GM23248 (cell line): ENCODE measurements around the gene ABHD14A. TPM values are rescaled to one million over a fixed set of nuclear protein-coding genes. Genes with fewer than 3 reads are reported as not detected.
A peak's percentile ranks its signal among the peaks of the same experiment; 100 is the strongest.

Experiments used
- DNase-seq: peaks from one replicate; pipeline ENCODE4 v3.0.0-alpha.2; 2015
- H2AFZ ChIP-seq: fragments of 200-600 bp; sonication (generic); 2 replicates; pipeline ENCODE4 v1.6.1; 2016; ENCODE audit warnings: antibody characterized with exemption
- H3F3A ChIP-seq: fragments of 200-600 bp; sonication (generic); 2 replicates; pipeline ENCODE4 v1.6.1; 2016; ENCODE audit warnings: mild to moderate bottlenecking, antibody characterized with exemption, mixed run types; ENCODE audit not compliant: insufficient read depth
- H3K27ac ChIP-seq: fragments of 200-600 bp; sonication (generic); 2 replicates; pipeline ENCODE4 v1.5.1; 2016; ENCODE audit warnings: mild to moderate bottlenecking
- H3K27me3 ChIP-seq: fragments of 200-600 bp; sonication (generic); replicated peaks from 2 replicates; pipeline ENCODE4 v1.6.1; 2016; ENCODE audit warnings: mild to moderate bottlenecking; ENCODE audit not compliant: insufficient read depth
- H3K36me3 ChIP-seq: fragments of 200-600 bp; sonication (generic); 2 replicates; pipeline ENCODE4 v1.6.1; 2016; ENCODE audit warnings: low read depth, mild to moderate bottlenecking
- H3K4me1 ChIP-seq: fragments of 200-600 bp; sonication (generic); 2 replicates; pipeline ENCODE4 v1.6.1; 2016; ENCODE audit warnings: mild to moderate bottlenecking; ENCODE audit not compliant: insufficient read depth
- H3K4me2 ChIP-seq: fragments of 200-600 bp; sonication (generic); one replicate; pipeline ENCODE4 v1.6.1; 2016; ENCODE audit warnings: mild to moderate bottlenecking; ENCODE audit not compliant: unreplicated experiment
- H3K4me3 ChIP-seq: fragments of 200-600 bp; sonication (generic); 2 replicates; pipeline ENCODE4 v1.5.1; 2016; ENCODE audit warnings: mild to moderate bottlenecking
- H3K79me2 ChIP-seq: fragments of 200-600 bp; sonication (generic); 2 replicates; pipeline ENCODE4 v1.6.1; 2016; ENCODE audit warnings: mild to moderate bottlenecking; ENCODE audit not compliant: insufficient read depth
- H3K9ac ChIP-seq: fragments of 200-600 bp; sonication (generic); 2 replicates; pipeline ENCODE4 v1.6.1; 2016; ENCODE audit warnings: mild to moderate bottlenecking
- H3K9me2 ChIP-seq: fragments of 200-600 bp; sonication (generic); 2 replicates; pipeline ENCODE4 v1.6.1; 2016; ENCODE audit warnings: mixed run types, mild to moderate bottlenecking, moderate library complexity; ENCODE audit not compliant: insufficient read depth
- H3K9me3 ChIP-seq: fragments of 200-600 bp; sonication (generic); one replicate; pipeline ENCODE4 v1.6.1; 2017; ENCODE audit warnings: low read depth
- H4K20me1 ChIP-seq: fragments of 200-600 bp; sonication (generic); 2 replicates; pipeline ENCODE4 v1.6.0; 2016; ENCODE audit not compliant: insufficient read depth
- EZH2 ChIP-seq: fragments of 200-600 bp; sonication (generic); IDR thresholded peaks from 2 replicates; pipeline ENCODE4 v1.6.1; 2018; ENCODE audit warnings: antibody characterized with exemption, mild to moderate bottlenecking; ENCODE audit not compliant: insufficient read depth, poor library complexity, severe bottlenecking
- EZH2phosphoT487 ChIP-seq: fragments of 200-600 bp; sonication (generic); IDR thresholded peaks from 2 replicates; pipeline ENCODE4 v1.6.1; 2018; ENCODE audit warnings: antibody characterized with exemption, moderate library complexity, mild to moderate bottlenecking, low read depth; ENCODE audit not compliant: insufficient read depth
- WGBS, 2 experiments: methylation state at CpG; one replicate each; pipeline ENCODE4 v1.1.6; 2015 to 2017; ENCODE audit warnings: low lambda C conversion rate in 2 of 2, low coverage in 1 of 2; ENCODE audit errors: missing lambda C conversion rate in 2 of 2; 5-methylcytosine and 5-hydroxymethylcytosine counted together
- in situ Hi-C: fragments of 300-500 bp; cut with MboI; formaldehyde crosslinking; loops from 2 replicates; pipeline ENCODE4 v1.15.0; 2020
- polyA plus RNA-seq: library from polyadenylated mRNA; unstranded; fragments of >200 nt; fragmentation: Nextera tagmentation; extraction: Ambion mirVana; gene quantifications from 2 replicates; pipeline ENCODE4 v1.2.1, GENCODE V29; 2016
- total RNA-seq: library from RNA; depleted of rRNA; stranded (reverse); fragments of >200 nt; shearing (Covaris generic); gene quantifications from 2 replicates; pipeline ENCODE4 v1.2.3, GENCODE V29; 2014

ABHD14A gene
- total and polyA plus RNA-seq, 2 experiments from 2014 or later = 35.5 to 37.9 TPM

DNA sequence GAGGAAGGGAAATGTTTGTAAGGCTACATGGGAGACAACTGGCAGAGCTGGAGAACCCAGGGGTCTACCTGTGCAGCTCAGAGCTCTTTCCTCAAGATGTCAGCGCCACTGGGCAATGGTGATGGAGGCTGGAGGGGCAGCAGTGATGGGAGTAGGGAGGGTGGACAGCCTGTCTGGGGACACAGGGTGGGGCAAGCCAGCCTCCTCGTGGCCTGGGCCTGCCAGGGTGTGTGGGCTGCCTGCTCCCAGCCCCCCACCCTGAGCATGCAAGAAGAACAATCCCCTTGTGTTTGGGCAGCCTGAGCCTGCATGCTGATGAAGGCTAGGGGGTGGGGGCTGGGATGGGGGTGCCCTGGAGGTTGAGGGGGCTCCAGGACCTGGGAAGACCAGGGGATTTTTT lies 8.8 kb upstream of the ABHD14A start:
- TF ChIP-seq EZH2 (no peak), EZH2phosphoT487 (no peak)
- Histone ChIP-seq H3K4me2 (peak overlapping the region; percentile 95), H3K27me3 (no peaks in the 10 kb centered on the region), H3K79me2 (peaks cover 26% of the 10 kb centered on the region; the same call in 1 of the 2 replicates), H3K27ac (no peak overlapping the region), H3K9me2 (no peaks in the 10 kb centered on the region), H4K20me1 (no peaks in the 10 kb centered on the region), H3F3A (peaks cover 8% of the 10 kb centered on the region), H3K36me3 (no peaks in the 10 kb centered on the region), H3K9me3 (no peaks in the 10 kb centered on the region), H3K9ac (no peak overlapping the region), H3K4me3 (peak overlapping the region; percentile 87; the same call in 1 of the 2 replicates), H3K4me1 (0 out of 2 replicates have a peak, but pooled peaks cover 6% of the 10 kb centered on the region), H2AFZ (no peak overlapping the region)
- in situ Hi-C loops = no loop called here
- 52 to 60% methylated on average over 2 of the region's 2 CpGs for WGBS, 2 experiments
- DNase-seq = no peak

DNA sequence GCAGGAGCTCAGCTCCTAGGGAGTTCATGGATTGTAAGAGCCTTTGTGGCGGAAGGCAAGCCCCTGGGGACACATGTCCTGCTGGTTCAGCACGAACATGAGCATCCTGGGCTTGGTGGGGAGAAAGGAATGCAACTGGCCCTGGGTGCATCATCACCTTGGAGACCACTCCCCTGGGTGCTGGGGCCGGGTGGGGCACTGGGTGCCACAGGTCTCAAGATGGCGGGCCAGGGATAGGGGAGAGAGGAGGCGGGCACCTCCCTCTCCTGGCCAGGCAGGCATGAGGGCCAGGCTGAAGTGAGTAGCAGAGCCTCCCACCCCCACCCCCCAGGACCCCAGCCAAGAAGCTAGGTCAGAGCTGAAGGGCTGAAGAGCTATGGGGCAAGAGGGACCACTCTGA lies 8.4 kb upstream of the ABHD14A start:
- H3F3A ChIP-seq = peaks cover 8% of the 10 kb centered on the region
- TF ChIP-seq EZH2 (no peak), EZH2phosphoT487 (no peak)
- peak overlapping the region; percentile 95 for H3K4me2 ChIP-seq
- H3K79me2 ChIP-seq = peaks cover 26% of the 10 kb centered on the region; the same call in 1 of the 2 replicates
- H3K27ac ChIP-seq = no peak overlapping the region
- 69 to 73% methylated on average over 4 to 5 of the region's 5 CpGs for WGBS, 2 experiments
- in situ Hi-C loops = no loop called here
- no peaks in the 10 kb centered on the region for H3K9me2 ChIP-seq
- H4K20me1 ChIP-seq = no peaks in the 10 kb centered on the region
- H3K4me1 ChIP-seq = 0 out of 2 replicates have a peak, but pooled peaks cover 6% of the 10 kb centered on the region
- no peak overlapping the region for H2AFZ ChIP-seq
- DNase-seq = no peak
- H3K36me3 ChIP-seq = no peaks in the 10 kb centered on the region
- no peaks in the 10 kb centered on the region for H3K9me3 ChIP-seq
- H3K9ac ChIP-seq = peak overlapping the region; percentile 84
- H3K4me3 ChIP-seq = peak overlapping the region; percentile 87
- no peaks in the 10 kb centered on the region for H3K27me3 ChIP-seq

DNA sequence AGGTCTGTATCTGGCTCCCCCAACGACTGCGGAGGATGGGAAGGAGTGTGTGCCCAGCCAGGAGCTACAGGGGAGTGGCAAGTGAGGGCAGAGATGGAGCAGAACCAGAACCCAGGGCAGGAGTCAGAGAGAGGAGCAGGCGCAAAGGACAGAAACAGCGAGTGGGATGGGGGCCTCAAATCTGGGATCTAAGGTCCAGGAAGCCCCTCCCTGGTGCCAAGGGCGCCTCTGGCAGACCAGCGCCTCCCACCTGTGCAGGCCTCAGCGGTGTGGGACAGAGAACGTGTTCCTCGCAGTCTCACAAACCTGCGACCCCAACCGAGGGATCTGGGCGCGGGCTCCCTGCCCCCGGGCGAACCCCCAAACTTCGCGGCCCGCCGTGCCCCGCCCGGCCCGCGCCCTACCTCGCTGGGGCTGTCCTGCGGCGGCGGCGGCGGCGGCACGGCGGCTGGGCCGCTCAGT lies 7.9 kb upstream of the ABHD14A start:
- H3K4me1 ChIP-seq = 0 out of 2 replicates have a peak, but pooled peaks cover 6% of the 10 kb centered on the region
- peak overlapping the region; percentile 87 for H3K4me3 ChIP-seq
- in situ Hi-C loops = no loop called here
- no peak overlapping the region for H3K27ac ChIP-seq
- H3K9me2 ChIP-seq = no peaks in the 10 kb centered on the region
- H3K4me2 ChIP-seq = peak overlapping the region; percentile 95
- no peaks in the 10 kb centered on the region for H3K36me3 ChIP-seq
- peak overlapping the region; percentile 84 for H3K9ac ChIP-seq
- H3K79me2 ChIP-seq = peaks cover 27% of the 10 kb centered on the region
- 8 to 12% methylated on average over 16 to 33 of the region's 33 CpGs for WGBS, 2 experiments
- H3K27me3 ChIP-seq = no peaks in the 10 kb centered on the region
- H3F3A ChIP-seq = peaks cover 8% of the 10 kb centered on the region
- H4K20me1 ChIP-seq = no peaks in the 10 kb centered on the region
- no peaks in the 10 kb centered on the region for H3K9me3 ChIP-seq
- no peak for DNase-seq
- H2AFZ ChIP-seq = peak overlapping the region; percentile 68
- TF ChIP-seq EZH2phosphoT487 = no peak

DNA sequence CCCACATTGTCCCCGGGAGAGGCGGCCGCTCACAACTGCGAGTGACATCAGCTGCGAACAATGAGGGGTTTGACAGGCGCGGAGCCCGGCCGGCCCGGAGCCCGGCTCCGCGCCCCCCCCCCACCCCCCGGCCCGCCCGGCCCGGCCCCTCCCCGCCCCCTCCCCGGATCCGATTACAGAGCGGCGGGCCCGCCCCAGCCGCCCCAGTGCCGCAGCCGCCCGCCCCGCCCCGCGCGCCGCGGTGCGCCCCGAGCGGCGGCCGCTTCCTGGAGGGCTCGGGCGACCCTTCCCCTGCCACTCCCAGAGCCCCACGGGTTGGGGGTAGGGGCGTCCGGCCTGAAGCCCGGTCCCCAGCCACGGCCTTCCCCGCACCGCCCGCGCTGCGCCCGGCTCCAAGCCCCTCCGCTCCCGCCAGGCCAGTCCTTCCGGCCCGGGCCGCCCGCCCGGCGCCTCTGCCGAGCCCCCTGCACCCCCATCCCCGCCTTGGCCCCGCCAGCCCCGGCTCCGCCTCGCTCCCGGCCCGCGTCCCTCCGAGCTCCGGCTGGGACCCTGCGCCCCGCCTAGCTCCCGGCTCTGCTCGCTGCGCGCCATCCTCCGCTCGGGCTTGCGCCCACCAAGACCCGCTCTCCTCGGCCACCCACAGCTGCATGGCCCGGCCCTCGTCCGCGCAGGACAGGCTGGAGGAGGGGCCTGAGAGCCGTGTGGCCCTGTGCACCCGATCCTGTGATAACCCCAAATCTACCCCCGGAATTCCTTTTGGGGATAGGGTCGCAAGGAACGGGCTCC lies 7.3 kb upstream of the ABHD14A start, which contains the start of gene PCBP4:
PCBP4 (minus strand) TSS at position 71 of the 786 bp plus-strand sequence. CDS start 6,214 bp downstream, outside the sequence.
- Histone ChIP-seq H3K79me2 (peaks cover 33% of the 10 kb centered on the region), H4K20me1 (no peaks in the 10 kb centered on the region), H3K36me3 (no peaks in the 10 kb centered on the region), H3K4me3 (peak within 1 kb of the TSS; percentile 87), H3K9me2 (no peaks in the 10 kb centered on the region), H3K4me2 (peak within 1 kb of the TSS; percentile 95), H3K9me3 (no peaks in the 10 kb centered on the region), H3K27me3 (no peaks in the 10 kb centered on the region), H2AFZ (peak within 1 kb of the TSS; percentile 68), H3K27ac (peak within 1 kb of the TSS; percentile 58), H3K4me1 (0 out of 2 replicates have a peak, but pooled peaks cover 6% of the 10 kb centered on the region), H3K9ac (peak within 1 kb of the TSS; percentile 84), H3F3A (peaks cover 8% of the 10 kb centered on the region)
- 1% methylated on average over 21 to 46 of the region's 90 CpGs for WGBS, 2 experiments
- DNase-seq = peak; percentile 70
- TF ChIP-seq EZH2phosphoT487 = no peak
- no peak for TF ChIP-seq EZH2
- in situ Hi-C loops = no loop called here
